SK-N-SH treated with all-trans-retinoic acid at 6 μM for 48 hours (cell line): ENCODE data around the gene SPN.

ENCODE experiments used
- CREB5 ChIP-seq: fragments of 250-450 bp; sonication (Bioruptor Pico); IDR thresholded peaks from 2 replicates; pipeline ENCODE4 v1.5.1; 2020; ENCODE audit warnings: low read depth, mild to moderate bottlenecking, moderate library complexity
- ISL1 ChIP-seq: fragments of 250-450 bp; sonication (Bioruptor Pico); IDR thresholded peaks from 2 replicates; pipeline ENCODE4 v2.1.2; 2022; ENCODE audit warnings: mild to moderate bottlenecking, moderate library complexity
- PATZ1 ChIP-seq: fragments of 250-450 bp; sonication (Bioruptor Pico); IDR thresholded peaks from 2 replicates; pipeline ENCODE4 v1.8.0; 2020; ENCODE audit warnings: mild to moderate bottlenecking, moderate library complexity, borderline replicate concordance
- SNAI2 ChIP-seq: fragments of 250-450 bp; sonication (Bioruptor Pico); IDR thresholded peaks from 2 replicates; pipeline ENCODE4 v1.5.0; 2020; ENCODE audit warnings: mild to moderate bottlenecking, moderate library complexity
- ZC3H10 ChIP-seq: fragments of 250-450 bp; sonication (Bioruptor Pico); IDR thresholded peaks from 2 replicates; pipeline ENCODE4 v1.5.1; 2021; ENCODE audit warnings: mild to moderate bottlenecking, moderate library complexity
- ZFP3 ChIP-seq: fragments of 250-450 bp; sonication (Bioruptor Pico); IDR thresholded peaks from 2 replicates; pipeline ENCODE4 v1.5.0; 2020; ENCODE audit warnings: mild to moderate bottlenecking, moderate library complexity
- ZFP30 ChIP-seq: fragments of 450-650 bp; formaldehyde crosslinking; IDR thresholded peaks from 2 replicates; pipeline ENCODE4 v1.5.0; 2022; ENCODE audit warnings: mild to moderate bottlenecking, moderate library complexity
- ZNF8 ChIP-seq: fragments of 450-650 bp; formaldehyde crosslinking; IDR thresholded peaks from 2 replicates; pipeline ENCODE4 v1.5.0; 2020; ENCODE audit warnings: mild to moderate bottlenecking, moderate library complexity
- TF ChIP-seq, protein P1 (sequence below): fragments of 250-450 bp; sonication (Bioruptor Pico); IDR thresholded peaks from 2 replicates; pipeline ENCODE4 v1.5.0; 2020; ENCODE audit warnings: mild to moderate bottlenecking, moderate library complexity
- TF ChIP-seq, protein P2 (sequence below): fragments of 250-450 bp; sonication (Bioruptor Pico); IDR thresholded peaks from 2 replicates; pipeline ENCODE4 v1.8.0; 2021; ENCODE audit warnings: low read depth, mild to moderate bottlenecking, moderate library complexity, borderline replicate concordance

DNA sequence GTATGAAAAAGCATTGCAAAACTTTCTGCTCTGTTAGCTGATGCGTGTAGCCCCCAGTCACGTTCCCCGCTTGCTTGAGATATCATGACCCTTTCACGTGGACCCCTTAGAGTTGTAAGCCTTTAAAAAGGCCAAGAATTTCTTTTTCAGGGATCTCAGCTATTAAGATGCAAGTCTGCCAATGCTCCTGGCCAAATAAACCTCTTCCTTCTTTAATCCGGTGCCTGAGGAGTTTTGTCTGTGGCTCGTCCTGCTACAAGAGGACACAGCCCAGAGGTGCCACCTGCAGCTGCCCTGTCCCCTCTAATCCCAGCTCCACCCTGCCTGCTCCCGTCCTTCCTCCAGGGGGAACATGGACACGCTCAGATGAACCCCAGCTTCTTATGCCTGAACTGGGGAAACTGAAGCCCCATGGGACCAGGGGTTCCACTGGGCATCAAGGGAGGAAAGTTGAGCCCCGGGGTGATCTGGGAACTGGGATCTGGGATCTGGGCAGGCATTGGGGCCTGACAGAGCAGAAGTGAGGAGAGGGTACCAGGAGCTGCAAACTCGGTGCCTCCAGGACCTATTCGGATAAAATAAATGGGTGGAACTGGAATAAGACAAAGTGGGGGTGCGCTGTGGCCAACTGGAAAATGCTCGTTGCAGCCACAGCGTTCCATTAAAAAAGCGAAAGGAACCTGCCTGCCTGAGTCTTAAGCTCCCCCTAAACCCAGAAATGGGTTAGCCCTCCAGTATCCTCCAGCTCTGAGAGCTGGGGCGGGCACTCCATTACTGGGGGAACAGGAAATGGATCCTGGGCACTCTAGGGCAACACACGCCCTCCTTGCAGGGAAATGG, 35.7 kb downstream of the SPN start:
- TF ChIP-seq SNAI2 (CRISPR knock-in tag) = no peak
- TF ChIP-seq ZFP30 (CRISPR knock-in tag) = no peak
- TF ChIP-seq CREB5 (CRISPR knock-in tag) = no peak
- TF ChIP-seq, protein P1, sequence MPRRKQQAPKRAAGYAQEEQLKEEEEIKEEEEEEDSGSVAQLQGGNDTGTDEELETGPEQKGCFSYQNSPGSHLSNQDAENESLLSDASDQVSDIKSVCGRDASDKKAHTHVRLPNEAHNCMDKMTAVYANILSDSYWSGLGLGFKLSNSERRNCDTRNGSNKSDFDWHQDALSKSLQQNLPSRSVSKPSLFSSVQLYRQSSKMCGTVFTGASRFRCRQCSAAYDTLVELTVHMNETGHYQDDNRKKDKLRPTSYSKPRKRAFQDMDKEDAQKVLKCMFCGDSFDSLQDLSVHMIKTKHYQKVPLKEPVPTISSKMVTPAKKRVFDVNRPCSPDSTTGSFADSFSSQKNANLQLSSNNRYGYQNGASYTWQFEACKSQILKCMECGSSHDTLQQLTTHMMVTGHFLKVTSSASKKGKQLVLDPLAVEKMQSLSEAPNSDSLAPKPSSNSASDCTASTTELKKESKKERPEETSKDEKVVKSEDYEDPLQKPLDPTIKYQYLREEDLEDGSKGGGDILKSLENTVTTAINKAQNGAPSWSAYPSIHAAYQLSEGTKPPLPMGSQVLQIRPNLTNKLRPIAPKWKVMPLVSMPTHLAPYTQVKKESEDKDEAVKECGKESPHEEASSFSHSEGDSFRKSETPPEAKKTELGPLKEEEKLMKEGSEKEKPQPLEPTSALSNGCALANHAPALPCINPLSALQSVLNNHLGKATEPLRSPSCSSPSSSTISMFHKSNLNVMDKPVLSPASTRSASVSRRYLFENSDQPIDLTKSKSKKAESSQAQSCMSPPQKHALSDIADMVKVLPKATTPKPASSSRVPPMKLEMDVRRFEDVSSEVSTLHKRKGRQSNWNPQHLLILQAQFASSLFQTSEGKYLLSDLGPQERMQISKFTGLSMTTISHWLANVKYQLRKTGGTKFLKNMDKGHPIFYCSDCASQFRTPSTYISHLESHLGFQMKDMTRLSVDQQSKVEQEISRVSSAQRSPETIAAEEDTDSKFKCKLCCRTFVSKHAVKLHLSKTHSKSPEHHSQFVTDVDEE = no peak
- TF ChIP-seq PATZ1 (CRISPR knock-in tag) = no peak
- TF ChIP-seq, protein P2, sequence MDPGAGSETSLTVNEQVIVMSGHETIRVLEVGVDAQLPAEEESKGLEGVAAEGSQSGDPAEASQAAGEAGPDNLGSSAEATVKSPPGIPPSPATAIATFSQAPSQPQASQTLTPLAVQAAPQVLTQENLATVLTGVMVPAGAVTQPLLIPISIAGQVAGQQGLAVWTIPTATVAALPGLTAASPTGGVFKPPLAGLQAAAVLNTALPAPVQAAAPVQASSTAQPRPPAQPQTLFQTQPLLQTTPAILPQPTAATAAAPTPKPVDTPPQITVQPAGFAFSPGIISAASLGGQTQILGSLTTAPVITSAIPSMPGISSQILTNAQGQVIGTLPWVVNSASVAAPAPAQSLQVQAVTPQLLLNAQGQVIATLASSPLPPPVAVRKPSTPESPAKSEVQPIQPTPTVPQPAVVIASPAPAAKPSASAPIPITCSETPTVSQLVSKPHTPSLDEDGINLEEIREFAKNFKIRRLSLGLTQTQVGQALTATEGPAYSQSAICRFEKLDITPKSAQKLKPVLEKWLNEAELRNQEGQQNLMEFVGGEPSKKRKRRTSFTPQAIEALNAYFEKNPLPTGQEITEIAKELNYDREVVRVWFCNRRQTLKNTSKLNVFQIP (CRISPR knock-in tag) = no peak
- no peak for TF ChIP-seq ZC3H10 (CRISPR knock-in tag)
- TF ChIP-seq ISL1 (CRISPR knock-in tag) = no peak
- TF ChIP-seq ZFP3 (CRISPR knock-in tag) = no peak
- TF ChIP-seq ZNF8 (CRISPR knock-in tag) = no peak
